Body of pancreas (tissue), 4 donors: ENCODE data around the gene SRBD1. TPM values are rescaled to one million over a fixed set of nuclear protein-coding genes. Genes with fewer than 3 reads are reported as not detected.

Experiments used
- ATAC-seq: fragments of 150-250 bp; one replicate; pipeline ENCODE4 v1.9.1; 2016
- DNase-seq, 4 donors: peaks; one replicate each; pipeline ENCODE4 v3.0.0-alpha.2; 2019
- H3K27ac ChIP-seq, 4 donors: fragments of 200-600 bp; sonication (generic); 1 replicate in 3 of 4; 2 replicates in 1 of 4; pipeline versions ENCODE4 v1.5.1 to v1.6.1; 2016 to 2019; ENCODE audit warnings: mild to moderate bottlenecking in 1 of 4, mixed read lengths in 1 of 4, moderate library complexity in 1 of 4
- H3K27me3 ChIP-seq, 2 donors: fragments of 200-600 bp; sonication (generic); one replicate each; pipeline ENCODE4 v1.6.0; 2016; ENCODE audit warnings: mild to moderate bottlenecking in 1 of 2
- H3K36me3 ChIP-seq, 2 donors: fragments of 200-600 bp; sonication (generic); replicated peaks in 1 of 2; 2 replicates each; pipeline ENCODE4 v1.5.1; 2016; ENCODE audit warnings: low read depth in 2 of 2; ENCODE audit not compliant: insufficient read depth in 1 of 2
- H3K4me1 ChIP-seq: fragments of 200-600 bp; sonication (generic); one replicate; pipeline ENCODE4 v1.6.0; 2016
- H3K4me3 ChIP-seq, 2 donors: fragments of 200-600 bp; sonication (generic); 1 replicate in 1 of 2; 2 replicates in 1 of 2; pipeline ENCODE4 v1.5.1; 2016 to 2019
- H3K9me3 ChIP-seq, 3 donors: fragments of 200-600 bp; sonication (generic); 1 replicate in 2 of 3; 2 replicates in 1 of 3; pipeline ENCODE4 v1.5.1; 2016
- CTCF ChIP-seq, 7 experiments: fragments of 450-650 bp in 4 of 7; fragments of 200-600 bp in 3 of 7; sonication (generic) in 3 of 7; IDR thresholded peaks; one replicate each; pipeline ENCODE4 v1.5.1; 2016 to 2019; ENCODE audit warnings: antibody characterized with exemption in 7 of 7
- POLR2A ChIP-seq, 3 donors: fragments of 450-650 bp; IDR thresholded peaks; one replicate each; pipeline ENCODE4 v1.6.1; 2016; ENCODE audit warnings: antibody characterized with exemption in 3 of 3, mild to moderate bottlenecking in 2 of 3
- WGBS, 2 donors: methylation state at CpG; one replicate each; pipeline ENCODE4 v1.1.5; 2017; 5-methylcytosine and 5-hydroxymethylcytosine counted together
- intact Hi-C: fragments of 100-400 bp; cut with DNase I; formaldehyde crosslinking; loops from one replicate; pipeline ENCODE4 v1.15.1; 2023
- total RNA-seq, 2 donors: library from RNA; depleted of rRNA; stranded (reverse); fragments of >200 nt; gene quantifications; one replicate each; pipeline ENCODE4 v1.1.0, GENCODE V29; 2016

Gene SRBD1
- total RNA-seq, 2 donors from 2014 or later: 14.8 to 21.4 TPM

GRCh38 chr2:45354776-45355175, 256.3 kb downstream of the SRBD1 start:
- 76 to 91% methylated on average over 2 of the region's 2 CpGs for WGBS, 2 donors
- ATAC-seq (no peak), DNase-seq (no peak)
- no peaks in the 10 kb centered on the region for H3K4me1 ChIP-seq
- no peak overlapping the region for H3K4me3 ChIP-seq
- TF ChIP-seq POLR2A (IDR thresholded peaks at IDR 0.05): no peak
- TF ChIP-seq CTCF (IDR thresholded peaks at IDR 0.05): no peak
- H3K27ac ChIP-seq: no peak overlapping the region
- H3K9me3 ChIP-seq: no peaks in the 10 kb centered on the region
- H3K36me3 ChIP-seq: no peaks in the 10 kb centered on the region
- no peaks in the 10 kb centered on the region for H3K27me3 ChIP-seq
- intact Hi-C loops: no loop called here

- ATAC-seq: no peak
- no peaks in the 10 kb centered on the region for H3K9me3 ChIP-seq
- H3K4me3 ChIP-seq: no peak overlapping the region
- no peaks in the 10 kb centered on the region for H3K27me3 ChIP-seq
- no peak for DNase-seq
- TF ChIP-seq CTCF (IDR thresholded peaks at IDR 0.05): no peak
- no peak for TF ChIP-seq POLR2A (IDR thresholded peaks at IDR 0.05)
- no peaks in the 10 kb centered on the region for H3K4me1 ChIP-seq
- WGBS, 2 donors: 87 to 90% methylated on average over 2 of the region's 2 CpGs
- no peak overlapping the region for H3K27ac ChIP-seq
- no peaks in the 10 kb centered on the region for H3K36me3 ChIP-seq
- intact Hi-C loops: no loop called here
These were observed 257.2 kb downstream of the SRBD1 start for GRCh38 chr2:45353879-45354278.

- ATAC-seq (no peak), DNase-seq (no peak)
- no peak for TF ChIP-seq CTCF (IDR thresholded peaks at IDR 0.05)
- TF ChIP-seq POLR2A (IDR thresholded peaks at IDR 0.05): no peak
- intact Hi-C loops: no loop called here
- Histone ChIP-seq H3K27me3 (no peaks in the 10 kb centered on the region), H3K4me1 (no peaks in the 10 kb centered on the region), H3K36me3 (no peaks in the 10 kb centered on the region), H3K4me3 (no peak overlapping the region), H3K9me3 (no peaks in the 10 kb centered on the region), H3K27ac (no peak overlapping the region)
- 88 to 93% methylated on average over 2 of the region's 2 CpGs for WGBS, 2 donors
These were observed 258.6 kb downstream of the SRBD1 start for GRCh38 chr2:45352506-45352905.

GRCh38 chr2:45345331-45346234, 265.5 kb downstream of the SRBD1 start:
- no peak for DNase-seq
- Histone ChIP-seq H3K9me3 (no peaks in the 10 kb centered on the region), H3K36me3 (no peaks in the 10 kb centered on the region), H3K27me3 (no peaks in the 10 kb centered on the region), H3K27ac (no peak overlapping the region), H3K4me1 (no peaks in the 10 kb centered on the region), H3K4me3 (no peak overlapping the region)
- ATAC-seq: no peak
- WGBS, 2 donors: 66 to 73% methylated on average over 8 of the region's 8 CpGs
- no peak for TF ChIP-seq CTCF (IDR thresholded peaks at IDR 0.05)
- no peak for TF ChIP-seq POLR2A (IDR thresholded peaks at IDR 0.05)
- intact Hi-C loops: no loop called here

GRCh38 chr2:45344502-45344901, 266.6 kb downstream of the SRBD1 start:
- TF ChIP-seq POLR2A (IDR thresholded peaks at IDR 0.05) (no peak), CTCF (IDR thresholded peaks at IDR 0.05) (no peak)
- Histone ChIP-seq H3K36me3 (no peaks in the 10 kb centered on the region), H3K4me3 (no peak overlapping the region), H3K4me1 (no peaks in the 10 kb centered on the region), H3K9me3 (no peaks in the 10 kb centered on the region), H3K27ac (no peak overlapping the region), H3K27me3 (no peaks in the 10 kb centered on the region)
- DNase-seq (no peak), ATAC-seq (no peak)
- 83 to 92% methylated on average over 5 of the region's 5 CpGs for WGBS, 2 donors
- intact Hi-C loops: no loop called here
